Mesenchymal stem cell (in vitro differentiated cells and primary cell): ENCODE measurements around the gene PRKG1.

Source experiments
- DNase-seq: peaks from one replicate; pipeline ENCODE4 v3.0.0-alpha.2; 2013
- H2AFZ ChIP-seq: one replicate; pipeline ENCODE4 v1.6.1; 2013; ENCODE audit warnings: low read depth, mild to moderate bottlenecking, control low read depth, inconsistent platforms, low read length, moderate library complexity
- H2AK5ac ChIP-seq: 2 replicates; pipeline ENCODE4 v1.6.1; 2013; ENCODE audit warnings: low read length, moderate library complexity, mild to moderate bottlenecking, inconsistent platforms; ENCODE audit not compliant: severe bottlenecking
- H2BK120ac ChIP-seq: one replicate; pipeline ENCODE4 v1.6.1; 2013; ENCODE audit warnings: low read depth, mild to moderate bottlenecking, inconsistent platforms, low read length, moderate library complexity
- H2BK12ac ChIP-seq, 2 experiments: one replicate each; pipeline ENCODE4 v1.6.1; 2013; ENCODE audit warnings: inconsistent platforms in 2 of 2, low read length in 2 of 2, mild to moderate bottlenecking in 2 of 2, moderate library complexity in 2 of 2, control low read depth in 1 of 2
- H2BK15ac ChIP-seq: one replicate; pipeline ENCODE4 v1.6.1; 2013; ENCODE audit warnings: mild to moderate bottlenecking, low read depth, inconsistent platforms; ENCODE audit not compliant: poor library complexity, severe bottlenecking
- H2BK5ac ChIP-seq: 2 replicates; pipeline ENCODE4 v1.6.1; 2013; ENCODE audit warnings: low read depth, mild to moderate bottlenecking, low read length, control low read depth, inconsistent platforms; ENCODE audit not compliant: poor library complexity, severe bottlenecking
- H3K14ac ChIP-seq, 2 experiments: one replicate each; pipeline ENCODE4 v1.6.1; 2013; ENCODE audit warnings: inconsistent platforms in 2 of 2, low read length in 2 of 2, control low read depth in 1 of 2, mild to moderate bottlenecking in 1 of 2, moderate library complexity in 1 of 2
- H3K18ac ChIP-seq, 2 experiments: one replicate each; pipeline ENCODE4 v1.6.1; 2013; ENCODE audit warnings: inconsistent platforms in 2 of 2, low read length in 2 of 2, control low read depth in 1 of 2, low read depth in 1 of 2, mild to moderate bottlenecking in 1 of 2
- H3K23ac ChIP-seq, 2 experiments: one replicate each; pipeline ENCODE4 v1.6.1; 2013; ENCODE audit warnings: inconsistent platforms in 2 of 2, low read length in 2 of 2, mild to moderate bottlenecking in 2 of 2, moderate library complexity in 2 of 2, control low read depth in 1 of 2
- H3K27ac ChIP-seq: 2 replicates; pipeline ENCODE4 v1.5.1; 2013; ENCODE audit warnings: mild to moderate bottlenecking, moderate library complexity, low read length, control low read depth, inconsistent platforms; ENCODE audit not compliant: poor library complexity, severe bottlenecking
- H3K27me3 ChIP-seq, 2 experiments: 2 replicates each; pipeline versions ENCODE4 v1.6.1 to v1.7.0; 2013; ENCODE audit warnings: low read length in 2 of 2, mild to moderate bottlenecking in 2 of 2, moderate library complexity in 2 of 2, control low read depth in 1 of 2, inconsistent platforms in 1 of 2; ENCODE audit not compliant: control insufficient read depth in 1 of 2, insufficient read depth in 1 of 2
- H3K36me3 ChIP-seq, 2 experiments: 2 replicates each; pipeline versions ENCODE4 v1.6.1 to v1.7.0; 2013; ENCODE audit warnings: low read length in 2 of 2, control low read depth in 1 of 2, inconsistent platforms in 1 of 2, low read depth in 1 of 2, mild to moderate bottlenecking in 1 of 2; ENCODE audit not compliant: insufficient read depth in 2 of 2, control insufficient read depth in 1 of 2
- H3K4ac ChIP-seq, 2 experiments: one replicate each; pipeline ENCODE4 v1.6.1; 2013; ENCODE audit warnings: inconsistent platforms in 2 of 2, low read length in 2 of 2, mild to moderate bottlenecking in 2 of 2, moderate library complexity in 2 of 2, control low read depth in 1 of 2, low read depth in 1 of 2
- H3K4me1 ChIP-seq: 2 replicates; pipeline ENCODE4 v1.6.1; 2013; ENCODE audit warnings: low read depth, low read length, control low read depth; ENCODE audit not compliant: control insufficient read depth, insufficient read depth
- H3K4me2 ChIP-seq: 2 replicates; pipeline ENCODE4 v1.6.1; 2013; ENCODE audit warnings: low read length, mild to moderate bottlenecking, inconsistent platforms; ENCODE audit not compliant: poor library complexity, severe bottlenecking
- H3K4me3 ChIP-seq, 2 experiments: 2 replicates each; pipeline versions ENCODE4 v1.5.1 to v1.7.0; 2013; ENCODE audit warnings: low read length in 2 of 2, mild to moderate bottlenecking in 2 of 2, control low read depth in 1 of 2, low read depth in 1 of 2; ENCODE audit not compliant: insufficient read depth in 1 of 2
- H3K79me1 ChIP-seq: replicated peaks from 2 replicates; pipeline ENCODE4 v1.6.1; 2013; ENCODE audit warnings: mild to moderate bottlenecking, control low read depth, low read length, inconsistent platforms; ENCODE audit not compliant: poor library complexity, severe bottlenecking
- H3K9ac ChIP-seq: 2 replicates; pipeline ENCODE4 v1.7.0; 2013; ENCODE audit warnings: mild to moderate bottlenecking, low read length, moderate library complexity
- H3K9me3 ChIP-seq: 2 replicates; pipeline ENCODE4 v1.7.0; 2013; ENCODE audit warnings: mild to moderate bottlenecking, low read length; ENCODE audit not compliant: control insufficient read depth
- H4K8ac ChIP-seq: one replicate; pipeline ENCODE4 v1.6.1; 2013; ENCODE audit warnings: inconsistent platforms, mild to moderate bottlenecking, low read length, moderate library complexity
- H4K91ac ChIP-seq: one replicate; pipeline ENCODE4 v1.6.1; 2013; ENCODE audit warnings: mild to moderate bottlenecking, low read length, inconsistent platforms
- WGBS: methylation state at CpG from one replicate; pipeline ENCODE4 v1.1.7; 2013; ENCODE audit warnings: mixed read lengths; 5-methylcytosine and 5-hydroxymethylcytosine counted together

Gene PRKG1

GRCh38 chr10:51846856-51847506, 772.7 kb downstream of the PRKG1 start:
- Histone ChIP-seq H3K36me3 (no peaks in the 10 kb centered on the region), H2BK5ac (no peak overlapping the region), H3K18ac (no peak overlapping the region), H3K27ac (no peak overlapping the region), H3K9ac (no peak overlapping the region), H3K4me1 (no peaks in the 10 kb centered on the region), H4K91ac (no peak overlapping the region), H4K8ac (no peak overlapping the region), H3K4me3 (no peak overlapping the region), H3K23ac (no peak overlapping the region), H2BK12ac (no peak overlapping the region), H3K4me2 (no peak overlapping the region), H2AK5ac (no peak overlapping the region), H2BK120ac (no peak overlapping the region), H3K4ac (no peak overlapping the region), H3K27me3 (no peaks in the 10 kb centered on the region), H2BK15ac (no peak overlapping the region), H3K14ac (no peak overlapping the region), H2AFZ (no peak overlapping the region), H3K79me1 (no peaks in the 10 kb centered on the region), H3K9me3 (peaks cover 5% of the 10 kb centered on the region)
- no CpG with 5 or more reads among the region's 2 CpGs for WGBS
- no peak for DNase-seq

- H3K14ac ChIP-seq, result no peak overlapping the region
- H3K4ac ChIP-seq, result no peak overlapping the region
- H2AK5ac ChIP-seq, result no peak overlapping the region
- no peak overlapping the region for H3K4me2 ChIP-seq
- H2AFZ ChIP-seq, result no peak overlapping the region
- H3K36me3 ChIP-seq, result no peaks in the 10 kb centered on the region
- no peak overlapping the region for H4K91ac ChIP-seq
- no peak overlapping the region for H3K9ac ChIP-seq
- H3K4me1 ChIP-seq, result no peaks in the 10 kb centered on the region
- DNase-seq, result no peak
- H3K4me3 ChIP-seq, result no peak overlapping the region
- H3K18ac ChIP-seq, result no peak overlapping the region
- no peaks in the 10 kb centered on the region for H3K27me3 ChIP-seq
- no peaks in the 10 kb centered on the region for H3K79me1 ChIP-seq
- H2BK5ac ChIP-seq, result no peak overlapping the region
- no peak overlapping the region for H3K23ac ChIP-seq
- H2BK12ac ChIP-seq, result no peak overlapping the region
- H2BK120ac ChIP-seq, result no peak overlapping the region
- no peak overlapping the region for H4K8ac ChIP-seq
- H2BK15ac ChIP-seq, result no peak overlapping the region
- no peak overlapping the region for H3K27ac ChIP-seq
- H3K9me3 ChIP-seq, result peaks cover 11% of the 10 kb centered on the region
Measured at GRCh38 chr10:51852297-51852696, 778.0 kb downstream of the PRKG1 start.

- Histone ChIP-seq H3K36me3 (no peaks in the 10 kb centered on the region), H3K79me1 (no peaks in the 10 kb centered on the region), H3K4me3 (no peak overlapping the region), H3K4me2 (no peak overlapping the region), H2AK5ac (no peak overlapping the region), H3K4ac (no peak overlapping the region), H2AFZ (no peak overlapping the region), H3K23ac (no peak overlapping the region), H3K14ac (no peak overlapping the region), H2BK5ac (no peak overlapping the region), H3K9me3 (peaks cover 6% of the 10 kb centered on the region), H4K91ac (no peak overlapping the region), H3K4me1 (no peaks in the 10 kb centered on the region), H3K27ac (no peak overlapping the region), H2BK120ac (no peak overlapping the region), H2BK12ac (no peak overlapping the region), H4K8ac (no peak overlapping the region), H2BK15ac (no peak overlapping the region), H3K18ac (no peak overlapping the region), H3K27me3 (no peaks in the 10 kb centered on the region), H3K9ac (no peak overlapping the region)
- DNase-seq, result no peak
- 100% methylated on average over 1 of the region's 4 CpGs for WGBS
Measured at GRCh38 chr10:51857305-51857704, 783.0 kb downstream of the PRKG1 start.

GRCh38 chr10:51860257-51860656, 786.0 kb downstream of the PRKG1 start:
- no peak overlapping the region for H2BK15ac ChIP-seq
- H2AFZ ChIP-seq, result peak overlapping the region; percentile 82
- H3K9me3 ChIP-seq, result peaks cover 6% of the 10 kb centered on the region
- H3K4me1 ChIP-seq, result no peaks in the 10 kb centered on the region
- H2AK5ac ChIP-seq, result no peak overlapping the region
- H3K36me3 ChIP-seq, result no peaks in the 10 kb centered on the region
- no peaks in the 10 kb centered on the region for H3K27me3 ChIP-seq
- no peak overlapping the region for H2BK12ac ChIP-seq
- no peak overlapping the region for H3K23ac ChIP-seq
- no peak overlapping the region for H3K4ac ChIP-seq
- no peak overlapping the region for H3K18ac ChIP-seq
- no peak overlapping the region for H2BK120ac ChIP-seq
- H2BK5ac ChIP-seq, result no peak overlapping the region
- peak overlapping the region; percentile 61 for H3K9ac ChIP-seq
- no peak overlapping the region for H4K8ac ChIP-seq
- no peak overlapping the region for H3K27ac ChIP-seq
- peak; percentile 41 for DNase-seq
- no peak overlapping the region for H3K4me3 ChIP-seq
- WGBS, result 74% methylated on average over 3 of the region's 4 CpGs
- H3K4me2 ChIP-seq, result no peak overlapping the region
- H4K91ac ChIP-seq, result no peak overlapping the region
- H3K14ac ChIP-seq, result no peak overlapping the region
- no peaks in the 10 kb centered on the region for H3K79me1 ChIP-seq
